Measurements from ENCODE around the gene TMEM94. TPM values are rescaled to one million over a fixed set of nuclear protein-coding genes. Genes with fewer than 3 reads are reported as not detected.

TMEM94 gene
- total and polyA plus RNA-seq, 2 experiments from 2014 or later, result 43.5 to 53.5 TPM

DNA sequence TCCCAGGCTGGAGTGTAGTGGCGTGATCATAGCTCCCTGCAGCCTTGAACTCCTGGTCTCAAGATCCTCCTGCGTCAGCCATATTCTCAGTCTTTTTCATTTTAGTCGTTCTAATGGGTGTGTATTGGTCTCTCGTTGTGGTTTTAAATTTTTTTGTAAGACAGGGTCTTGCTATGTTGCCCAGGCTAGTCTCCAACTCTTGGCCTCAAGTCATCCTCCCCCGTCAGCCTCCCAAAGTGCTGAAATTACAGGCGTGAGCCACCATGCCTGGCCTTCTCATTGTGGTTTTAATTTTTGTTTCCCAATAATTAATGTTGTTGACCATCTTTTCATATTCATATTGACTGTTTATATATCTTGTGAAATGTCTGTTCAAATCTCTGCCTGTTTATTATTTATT is 8.6 kb downstream of the TMEM94 start:
- TF ChIP-seq, protein P1, sequence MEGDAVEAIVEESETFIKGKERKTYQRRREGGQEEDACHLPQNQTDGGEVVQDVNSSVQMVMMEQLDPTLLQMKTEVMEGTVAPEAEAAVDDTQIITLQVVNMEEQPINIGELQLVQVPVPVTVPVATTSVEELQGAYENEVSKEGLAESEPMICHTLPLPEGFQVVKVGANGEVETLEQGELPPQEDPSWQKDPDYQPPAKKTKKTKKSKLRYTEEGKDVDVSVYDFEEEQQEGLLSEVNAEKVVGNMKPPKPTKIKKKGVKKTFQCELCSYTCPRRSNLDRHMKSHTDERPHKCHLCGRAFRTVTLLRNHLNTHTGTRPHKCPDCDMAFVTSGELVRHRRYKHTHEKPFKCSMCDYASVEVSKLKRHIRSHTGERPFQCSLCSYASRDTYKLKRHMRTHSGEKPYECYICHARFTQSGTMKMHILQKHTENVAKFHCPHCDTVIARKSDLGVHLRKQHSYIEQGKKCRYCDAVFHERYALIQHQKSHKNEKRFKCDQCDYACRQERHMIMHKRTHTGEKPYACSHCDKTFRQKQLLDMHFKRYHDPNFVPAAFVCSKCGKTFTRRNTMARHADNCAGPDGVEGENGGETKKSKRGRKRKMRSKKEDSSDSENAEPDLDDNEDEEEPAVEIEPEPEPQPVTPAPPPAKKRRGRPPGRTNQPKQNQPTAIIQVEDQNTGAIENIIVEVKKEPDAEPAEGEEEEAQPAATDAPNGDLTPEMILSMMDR (IDR thresholded peaks at IDR 0.05; ENCODE audit: poor library complexity), result no peak
- TF ChIP-seq EZH2 (IDR thresholded peaks at IDR 0.05; ENCODE audit: borderline replicate concordance) (no peak), EZH2phosphoT487 (IDR thresholded peaks at IDR 0.05; ENCODE audit: low read depth, severe bottlenecking, unreplicated experiment) (no peak)
- H3K9me3 ChIP-seq (ENCODE audit: low read depth), result no peaks in the 10 kb centered on the region
- H3K79me2 ChIP-seq, result peaks cover 75% of the 10 kb centered on the region
- no peaks in the 10 kb centered on the region for H4K20me1 ChIP-seq (ENCODE audit: insufficient read depth, poor library complexity, severe bottlenecking)
- WGBS (ENCODE audit: low lambda C conversion rate, missing lambda C conversion rate), result over 99% methylated on average over 6 of the region's 6 CpGs
- no peaks in the 10 kb centered on the region for H3K36me3 ChIP-seq (replicated peaks; ENCODE audit: insufficient read depth, low read depth)
- no peaks in the 10 kb centered on the region for H3K4me1 ChIP-seq (ENCODE audit: insufficient read depth)
- DNase-seq (ENCODE audit: low spot score), result no peak
- H3K27ac ChIP-seq, result no peak overlapping the region
- H3K4me3 ChIP-seq, result no peak overlapping the region
- H2AFZ ChIP-seq, result no peak overlapping the region
- H3K27me3 ChIP-seq, result no peaks in the 10 kb centered on the region
- H3K4me2 ChIP-seq, result no peak overlapping the region
- H3K9me2 ChIP-seq (replicated peaks; ENCODE audit: insufficient read depth), result no peaks in the 10 kb centered on the region

DNA sequence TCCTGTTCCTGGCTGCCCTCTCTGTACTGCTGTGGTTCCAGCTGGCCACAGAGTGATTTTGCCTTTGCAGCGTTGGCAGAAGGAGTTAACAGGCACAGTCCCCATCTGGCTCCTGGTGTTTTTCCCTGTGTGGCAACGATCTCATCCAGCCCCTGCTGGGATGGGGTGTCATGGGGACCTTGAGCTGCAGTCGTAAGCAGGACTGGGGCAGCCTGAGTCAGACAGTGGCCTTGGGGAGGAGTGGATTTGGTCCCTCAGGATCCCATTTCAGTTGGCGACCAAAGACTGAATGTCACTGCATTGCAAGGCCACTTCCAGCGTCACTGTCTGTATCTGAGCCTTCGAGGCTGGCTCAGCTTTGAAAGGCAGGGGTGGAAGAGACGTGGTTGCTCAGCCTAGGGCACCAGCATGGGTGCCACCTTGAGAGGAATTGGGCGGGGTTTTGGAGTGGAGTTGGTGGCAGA is 11.9 kb downstream of the TMEM94 start:
- Histone ChIP-seq H3K4me1 (ENCODE audit: insufficient read depth) (no peaks in the 10 kb centered on the region), H3K27ac (no peak overlapping the region), H3K27me3 (no peaks in the 10 kb centered on the region), H3K4me3 (no peak overlapping the region), H3K36me3 (replicated peaks; ENCODE audit: insufficient read depth, low read depth) (no peaks in the 10 kb centered on the region), H3K4me2 (no peak overlapping the region), H4K20me1 (ENCODE audit: insufficient read depth, poor library complexity, severe bottlenecking) (no peaks in the 10 kb centered on the region), H3K79me2 (peaks cover 56% of the 10 kb centered on the region), H2AFZ (no peak overlapping the region), H3K9me3 (ENCODE audit: low read depth) (no peaks in the 10 kb centered on the region), H3K9me2 (replicated peaks; ENCODE audit: insufficient read depth) (no peaks in the 10 kb centered on the region)
- TF ChIP-seq EZH2phosphoT487 (IDR thresholded peaks at IDR 0.05; ENCODE audit: low read depth, severe bottlenecking, unreplicated experiment) (no peak), EZH2 (IDR thresholded peaks at IDR 0.05; ENCODE audit: borderline replicate concordance) (no peak)
- TF ChIP-seq, protein P1 (IDR thresholded peaks at IDR 0.05; ENCODE audit: poor library complexity), result no peak
- no peak for DNase-seq (ENCODE audit: low spot score)
- WGBS (ENCODE audit: low lambda C conversion rate, missing lambda C conversion rate), result 89% methylated on average over 8 of the region's 8 CpGs

DNA sequence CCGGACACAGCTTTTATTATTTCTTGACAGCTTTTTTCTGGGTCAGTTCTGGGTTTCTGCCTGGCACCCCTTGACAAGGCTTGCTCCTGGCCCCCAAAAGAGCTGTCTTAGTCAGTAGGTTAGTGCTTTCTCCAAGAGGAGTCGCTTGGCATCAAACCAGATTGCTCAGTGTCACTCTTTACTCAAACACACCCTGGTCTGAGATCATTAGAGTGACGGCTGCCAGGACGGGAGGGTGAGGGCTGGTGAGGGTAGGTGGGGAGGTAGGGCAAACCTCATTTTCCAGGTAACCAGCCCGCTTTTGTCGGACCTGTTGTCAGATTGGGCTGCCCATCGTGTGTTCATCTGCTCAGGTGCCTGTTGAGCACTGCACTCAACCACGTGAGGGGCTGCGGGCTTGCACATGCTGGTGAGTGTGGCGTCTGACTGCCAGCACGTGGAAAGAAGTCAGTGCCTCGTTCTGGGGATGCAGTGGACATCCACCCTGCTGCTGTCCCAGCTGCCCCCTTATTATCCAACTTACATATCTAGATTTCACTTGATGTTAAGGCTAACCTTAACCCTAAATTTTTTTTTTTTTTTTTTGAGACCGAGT is 12.4 kb downstream of the TMEM94 start:
- Histone ChIP-seq H3K4me1 (ENCODE audit: insufficient read depth) (no peaks in the 10 kb centered on the region), H3K9me2 (replicated peaks; ENCODE audit: insufficient read depth) (no peaks in the 10 kb centered on the region), H3K27ac (no peak overlapping the region), H3K36me3 (replicated peaks; ENCODE audit: insufficient read depth, low read depth) (no peaks in the 10 kb centered on the region), H3K79me2 (peaks cover 50% of the 10 kb centered on the region), H2AFZ (no peak overlapping the region), H4K20me1 (ENCODE audit: insufficient read depth, poor library complexity, severe bottlenecking) (no peaks in the 10 kb centered on the region), H3K4me2 (no peak overlapping the region), H3K4me3 (no peak overlapping the region), H3K27me3 (no peaks in the 10 kb centered on the region), H3K9me3 (ENCODE audit: low read depth) (no peaks in the 10 kb centered on the region)
- WGBS (ENCODE audit: low lambda C conversion rate, missing lambda C conversion rate), result 94% methylated on average over 13 of the region's 13 CpGs
- no peak for DNase-seq (ENCODE audit: low spot score)
- TF ChIP-seq EZH2phosphoT487 (IDR thresholded peaks at IDR 0.05; ENCODE audit: low read depth, severe bottlenecking, unreplicated experiment) (no peak), EZH2 (IDR thresholded peaks at IDR 0.05; ENCODE audit: borderline replicate concordance) (no peak)
- TF ChIP-seq, protein P1 (IDR thresholded peaks at IDR 0.05; ENCODE audit: poor library complexity), result no peak

All from hepatocyte (in vitro differentiated cells).